ENCODE data around the gene ZC3H13. TPM values are rescaled to one million over a fixed set of nuclear protein-coding genes. Genes with fewer than 3 reads are reported as not detected.

ZC3H13 gene
- total and polyA plus RNA-seq, 10 of the 15 experiments (the other 5 are each of a cell fraction or from before 2014, with no cell fraction given), result 10.0 to 55.9 (median 25.4) TPM

GRCh38 chr13:46041419-46041839, 11.1 kb downstream of the ZC3H13 start (continued):
- TF ChIP-seq SMARCA5 (IDR thresholded peaks at IDR 0.05), result no peak
- TF ChIP-seq SREBF1 (IDR thresholded peaks at IDR 0.05; ENCODE audit: low read length), result no peak
- TF ChIP-seq EGR1 (IDR thresholded peaks at IDR 0.05; ENCODE audit: borderline replicate concordance in 1 of 2, low read depth in 2 of 2, low read length in 2 of 2), result no peak

- no peaks in the 10 kb centered on the region for H3K4me1 ChIP-seq (ENCODE audit: control insufficient read depth, insufficient read depth, low read length)
- ChIA-PET CTCF (interaction anchor here (1.3 kb wide), 1 partner anchor 10 kb away, joined by 4 read pairs; no protein-coding TSS in a partner anchor), RAD21 (ENCODE audit: unreplicated experiment) (no interaction called here), SMC1A (ENCODE audit: uncharacterized antibody, unreplicated experiment) (interaction anchor here (1.3 to 1.6 kb wide), 2 partner anchors 10 to 127 kb away, joined by 3 to 6 read pairs; no protein-coding TSS in a partner anchor), POLR2A (interaction anchor here (1.8 kb wide), 1 partner anchor 11 kb away, joined by 4 read pairs; the partner anchor contains the start of gene ZC3H13)
- H3K27ac ChIP-seq (ENCODE audit: control insufficient read depth, insufficient read depth), result no peak overlapping the region
- FAIRE-seq (no peak), DNase-seq (ENCODE audit: low read depth, low spot score) (no peak), ATAC-seq (peak; percentile 66)
- H3K36me3 ChIP-seq (ENCODE audit: control insufficient read depth in 2 of 2, insufficient read depth in 2 of 2, low read length in 1 of 2), result peaks cover 2 to 6% of the 10 kb centered on the region in 2 experiments; a peak in 3 of 4 replicates
- H3K9ac ChIP-seq (ENCODE audit: control insufficient read depth, insufficient read depth, low read length), result no peak overlapping the region
- no TSS peak for BruUV-seq (replicated peaks)
- H3K9me3 ChIP-seq (replicated peaks; ENCODE audit: control insufficient read depth, insufficient read depth, low read length), result no peaks in the 10 kb centered on the region
- H3K4me2 ChIP-seq (ENCODE audit: control insufficient read depth, insufficient read depth), result no peak overlapping the region
- H3K27me3 ChIP-seq (replicated peaks in 1 of 2; ENCODE audit: control insufficient read depth in 2 of 2, insufficient read depth in 2 of 2, low read length in 1 of 2), result no peaks in the 10 kb centered on the region
- intact Hi-C loops (cut with micrococcal nuclease; ENCODE audit: unreplicated experiment) (no loop called here), in situ Hi-C loops (cut with MboI) (no loop called here)
- no peak overlapping the region for H2AFZ ChIP-seq (ENCODE audit: control insufficient read depth, low read depth, low read length)
- TF ChIP-seq WRNIP1 (IDR thresholded peaks at IDR 0.05; ENCODE audit: borderline replicate concordance, low read depth, low read length) (no peak), ATF7 (IDR thresholded peaks at IDR 0.05; ENCODE audit: low read depth) (peak; percentile 40), BCL11A (IDR thresholded peaks at IDR 0.05; ENCODE audit: low read depth, low read length) (no peak), SMARCA5 (IDR thresholded peaks at IDR 0.05) (0 out of 2 replicates have a peak, but pooled peaks have one; percentile 47), FOXM1 (IDR thresholded peaks at IDR 0.05; ENCODE audit: low read depth, low read length) (no peak), EZH2 (IDR thresholded peaks at IDR 0.05; ENCODE audit: borderline replicate concordance, control insufficient read depth, low read depth, low read length) (no peak), CHD4 (IDR thresholded peaks at IDR 0.05) (no peak), ETV6 (conservative IDR thresholded peaks at IDR 0.05 in 1 of 2, IDR thresholded peaks at IDR 0.05 in 1 of 2; ENCODE audit: borderline replicate concordance in 1 of 2, low read depth in 1 of 2) (no peak), BMI1 (IDR thresholded peaks at IDR 0.05; ENCODE audit: borderline replicate concordance) (0 out of 2 replicates have a peak, but pooled peaks have one; percentile 10)
- H3K4me3 ChIP-seq, result no peak overlapping the region
- peaks cover 24% of the 10 kb centered on the region for H3K79me2 ChIP-seq (ENCODE audit: control insufficient read depth, insufficient read depth, low read length)
- WGBS (ENCODE audit: insufficient coverage, insufficient replicate concordance, low lambda C conversion rate, missing lambda C conversion rate), result 92% methylated on average over 2 of the region's 2 CpGs
- no peaks in the 10 kb centered on the region for H4K20me1 ChIP-seq (ENCODE audit: control insufficient read depth, insufficient read depth)
These were observed 11.8 kb downstream of the ZC3H13 start for GRCh38 chr13:46040763-46041162.
